ENCODE measurements around the gene SLC49A4. TPM values are rescaled to one million over a fixed set of nuclear protein-coding genes. Genes with fewer than 3 reads are reported as not detected.

Gene SLC49A4
- total RNA-seq, 1 experiment from 2014 or later = 11.3 TPM

GRCh38 chr3:122890720-122891220 is 95.9 kb downstream of the SLC49A4 start:
- CTCF ChIA-PET = no interaction called here
- no peaks in the 10 kb centered on the region for H3K27me3 ChIP-seq (ENCODE audit: insufficient read depth, low read length)
- TF ChIP-seq JUND (IDR thresholded peaks at IDR 0.05) (no peak), RAD21 (IDR thresholded peaks at IDR 0.05; ENCODE audit: low read depth) (no peak), FOSL1 (IDR thresholded peaks at IDR 0.05; ENCODE audit: low read depth) (no peak), ZNF274 (IDR thresholded peaks at IDR 0.05; ENCODE audit: low read depth, low read length) (no peak), SP1 (IDR thresholded peaks at IDR 0.05; ENCODE audit: low read depth) (no peak), REST (IDR thresholded peaks at IDR 0.05; ENCODE audit: low read depth) (no peak), CEBPB (IDR thresholded peaks at IDR 0.05; ENCODE audit: low read depth) (no peak), CBX3 (IDR thresholded peaks at IDR 0.05; ENCODE audit: low read depth) (no peak), SIN3A (IDR thresholded peaks at IDR 0.05; ENCODE audit: low read depth) (no peak)
- TF ChIP-seq, protein P1, sequence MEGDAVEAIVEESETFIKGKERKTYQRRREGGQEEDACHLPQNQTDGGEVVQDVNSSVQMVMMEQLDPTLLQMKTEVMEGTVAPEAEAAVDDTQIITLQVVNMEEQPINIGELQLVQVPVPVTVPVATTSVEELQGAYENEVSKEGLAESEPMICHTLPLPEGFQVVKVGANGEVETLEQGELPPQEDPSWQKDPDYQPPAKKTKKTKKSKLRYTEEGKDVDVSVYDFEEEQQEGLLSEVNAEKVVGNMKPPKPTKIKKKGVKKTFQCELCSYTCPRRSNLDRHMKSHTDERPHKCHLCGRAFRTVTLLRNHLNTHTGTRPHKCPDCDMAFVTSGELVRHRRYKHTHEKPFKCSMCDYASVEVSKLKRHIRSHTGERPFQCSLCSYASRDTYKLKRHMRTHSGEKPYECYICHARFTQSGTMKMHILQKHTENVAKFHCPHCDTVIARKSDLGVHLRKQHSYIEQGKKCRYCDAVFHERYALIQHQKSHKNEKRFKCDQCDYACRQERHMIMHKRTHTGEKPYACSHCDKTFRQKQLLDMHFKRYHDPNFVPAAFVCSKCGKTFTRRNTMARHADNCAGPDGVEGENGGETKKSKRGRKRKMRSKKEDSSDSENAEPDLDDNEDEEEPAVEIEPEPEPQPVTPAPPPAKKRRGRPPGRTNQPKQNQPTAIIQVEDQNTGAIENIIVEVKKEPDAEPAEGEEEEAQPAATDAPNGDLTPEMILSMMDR (IDR thresholded peaks at IDR 0.05 in 2 of 3, conservative IDR thresholded peaks at IDR 0.05 in 1 of 3; ENCODE audit: borderline replicate concordance in 1 of 3, insufficient read depth in 1 of 3, low read depth in 2 of 3, low read length in 2 of 3) = no peak
- no peaks in the 10 kb centered on the region for H3K79me2 ChIP-seq (ENCODE audit: insufficient read depth, low read length)
- no peak overlapping the region for H3K9ac ChIP-seq (ENCODE audit: low read length)
- H3K9me3 ChIP-seq (ENCODE audit: control insufficient read depth in 1 of 2, insufficient read depth in 1 of 2, low read depth in 1 of 2, low read length in 2 of 2) = no peaks in the 10 kb centered on the region
- RAD21 ChIA-PET (ENCODE audit: low non-redundant PET in 1 of 2, low total read pairs in 2 of 2, uncharacterized antibody in 2 of 2, unreplicated experiment in 2 of 2) = no interaction called here
- no peak overlapping the region for H3K27ac ChIP-seq (ENCODE audit: low read depth, low read length)
- H4K20me1 ChIP-seq (ENCODE audit: insufficient read depth) = no peaks in the 10 kb centered on the region
- POLR2A ChIA-PET = no interaction called here
- no peaks in the 10 kb centered on the region for H3K36me3 ChIP-seq (ENCODE audit: control insufficient read depth in 1 of 2, insufficient read depth in 2 of 2, low read length in 2 of 2)
- H3K4me3 ChIP-seq (replicated peaks in 1 of 2; ENCODE audit: low read depth in 1 of 2, low read length in 2 of 2) = no peak overlapping the region
- intact Hi-C loops (cut with micrococcal nuclease) = no loop called here
- peaks cover 15 to 46% of the 10 kb centered on the region in 2 experiments for H3K4me1 ChIP-seq (ENCODE audit: control insufficient read depth in 1 of 2, insufficient read depth in 2 of 2, low read length in 2 of 2)
- ATAC-seq (no peak), DNase-seq (ENCODE audit: low read depth, low spot score) (no peak)
- no peaks in the 10 kb centered on the region for H3K9me2 ChIP-seq (ENCODE audit: insufficient read depth)
- H2AFZ ChIP-seq (ENCODE audit: low read depth, low read length, poor library complexity, severe bottlenecking) = no peak overlapping the region
- peak overlapping the region; percentile 12; the same call in 1 of the 2 replicates for H3K4me2 ChIP-seq (ENCODE audit: low read length)
- BruUV-seq (replicated peaks) = no TSS peak
